GM12878 (cell line): Measurements from ENCODE around the gene FBXW8. TPM values are rescaled to one million over a fixed set of nuclear protein-coding genes. Genes with fewer than 3 reads are reported as not detected.

Experiments used
- ATAC-seq: fragments of 200-7000 bp; cut with Tn5 transposase; 3 replicates; pipeline ENCODE4 v1.9.1; 2020; ENCODE audit warnings: mild to moderate bottlenecking, moderate library complexity
- BruUV-seq: library from RNA; stranded (reverse); fragments of 400-500 nt; replicated peaks from 2 replicates; lab custom pipeline; 2021; lab: Mats Ljungman, UMichigan
- CTCF ChIA-PET: fragments of 300-600 bp; sonication (Branson Sonifier 250); formaldehyde crosslinking; extraction: SDS; loops from one replicate; lab custom pipeline; 2021; ENCODE audit warnings: inconsistent platforms; lab: Yijun Ruan, JAX
- POLR2A ChIA-PET: fragments of 350-600 bp; formaldehyde crosslinking; extraction: SDS; loops from one replicate; lab custom pipeline; 2021; ENCODE audit warnings: inconsistent platforms; lab: Charles Lee
- RAD21 ChIA-PET: fragments of 300-600 bp; sonication (Branson Sonifier 250); formaldehyde crosslinking; loops from one replicate; lab custom pipeline; 2023; ENCODE audit warnings: antibody characterized with exemption; ENCODE audit not compliant: unreplicated experiment; lab: Charles Lee
- SMC1A ChIA-PET: fragments of 300-600 bp; sonication (Branson Sonifier 250); formaldehyde crosslinking; loops from one replicate; lab custom pipeline; 2023; ENCODE audit not compliant: unreplicated experiment, uncharacterized antibody; lab: Charles Lee
- DNase-seq: peaks from one replicate; pipeline ENCODE4 v3.0.0-alpha.2; 2011; ENCODE audit warnings: low read depth, low spot score
- FAIRE-seq: peaks from 3 replicates; lab custom pipeline; 2011; peaks lifted over from hg19 to GRCh38; lab: Jason Lieb, UNC
- H2AFZ ChIP-seq: 2 replicates; pipeline ENCODE4 v1.6.0; 2011; ENCODE audit warnings: low read depth, low read length, control low read depth; ENCODE audit not compliant: control insufficient read depth
- H3K27ac ChIP-seq: 2 replicates; pipeline ENCODE4 v1.5.1; 2011; ENCODE audit warnings: control low read depth; ENCODE audit not compliant: control insufficient read depth, insufficient read depth
- H3K27me3 ChIP-seq, 2 experiments: replicated peaks in 1 of 2; 2 replicates each; pipeline versions ENCODE4 v1.6.0 to v1.6.1; 2011; ENCODE audit warnings: low read length in 1 of 2; ENCODE audit not compliant: control insufficient read depth in 2 of 2, insufficient read depth in 2 of 2
- H3K36me3 ChIP-seq, 2 experiments: 2 replicates each; pipeline ENCODE4 v1.5.1; 2011; ENCODE audit warnings: low read length in 1 of 2; ENCODE audit not compliant: control insufficient read depth in 2 of 2, insufficient read depth in 2 of 2
- H3K4me1 ChIP-seq: 2 replicates; pipeline ENCODE4 v1.6.1; 2011; ENCODE audit warnings: mild to moderate bottlenecking, low read length, moderate library complexity, mixed read lengths; ENCODE audit not compliant: control insufficient read depth, insufficient read depth
- H3K4me2 ChIP-seq: 2 replicates; pipeline ENCODE4 v1.6.0; 2011; ENCODE audit warnings: control low read depth; ENCODE audit not compliant: control insufficient read depth, insufficient read depth
- H3K4me3 ChIP-seq: fragments of 200-600 bp; sonication (generic); 2 replicates; pipeline ENCODE4 v1.5.1; 2016
- H3K79me2 ChIP-seq: 2 replicates; pipeline ENCODE4 v1.6.0; 2011; ENCODE audit warnings: low read length; ENCODE audit not compliant: control insufficient read depth, insufficient read depth
- H3K9ac ChIP-seq: 2 replicates; pipeline ENCODE4 v1.8.0; 2011; ENCODE audit warnings: low read length, control low read depth, mixed read lengths; ENCODE audit not compliant: control insufficient read depth, insufficient read depth
- H3K9me3 ChIP-seq: replicated peaks from 3 replicates; pipeline ENCODE4 v1.5.1; 2011; ENCODE audit warnings: mild to moderate bottlenecking, low read length; ENCODE audit not compliant: control insufficient read depth, insufficient read depth
- H4K20me1 ChIP-seq: 2 replicates; pipeline ENCODE4 v1.6.0; 2011; ENCODE audit not compliant: control insufficient read depth, insufficient read depth
- BACH1 ChIP-seq: fragments of 450-650 bp; IDR thresholded peaks from 2 replicates; pipeline ENCODE4 v1.6.1; 2017; ENCODE audit warnings: mild to moderate bottlenecking, borderline replicate concordance
- CREB1 ChIP-seq: IDR thresholded peaks from 2 replicates; pipeline ENCODE4 v1.6.1; 2012; ENCODE audit warnings: low read depth, mild to moderate bottlenecking, inconsistent platforms
- CTCF ChIP-seq, 3 experiments: IDR thresholded peaks in 2 of 3; conservative IDR thresholded peaks in 1 of 3; 2 replicates each; pipeline ENCODE4 v1.5.1; 2011; ENCODE audit warnings: low read depth in 3 of 3, low read length in 3 of 3, mild to moderate bottlenecking in 3 of 3, control low read depth in 2 of 3, moderate library complexity in 2 of 3, inconsistent platforms in 1 of 3, mixed read lengths in 1 of 3; ENCODE audit not compliant: control insufficient read depth in 2 of 3, insufficient read depth in 1 of 3; ENCODE audit errors: extremely low read depth in 1 of 3
- E2F8 ChIP-seq: fragments of 450-650 bp; IDR thresholded peaks from 2 replicates; pipeline ENCODE4 v1.6.1; 2018; ENCODE audit warnings: mild to moderate bottlenecking, low read depth, moderate library complexity; ENCODE audit not compliant: partially characterized antibody
- EGR1 ChIP-seq, 2 experiments: IDR thresholded peaks; 1 replicate in 1 of 2; 2 replicates in 1 of 2; pipeline ENCODE4 v1.6.1; 2011 to 2012; ENCODE audit warnings: low read depth in 2 of 2, low read length in 2 of 2, borderline replicate concordance in 1 of 2, mild to moderate bottlenecking in 1 of 2, moderate library complexity in 1 of 2
- EP300 ChIP-seq, 2 experiments: fragments of 150-350 bp in 1 of 2; IDR thresholded peaks; 2 replicates each; pipeline ENCODE4 v1.6.1; 2011 to 2012; ENCODE audit warnings: low read depth in 2 of 2, low read length in 2 of 2, borderline replicate concordance in 1 of 2, improper control_type of control experiment in 1 of 2, inconsistent platforms in 1 of 2; ENCODE audit not compliant: control insufficient read depth in 1 of 2
- FOS ChIP-seq: IDR thresholded peaks from 3 replicates; pipeline ENCODE4 v1.6.1; 2011; ENCODE audit warnings: borderline replicate concordance; ENCODE audit not compliant: insufficient read length; ENCODE audit errors: extremely low read depth
- FOXM1 ChIP-seq: IDR thresholded peaks from 2 replicates; pipeline ENCODE4 v1.6.1; 2012; ENCODE audit warnings: low read depth, mild to moderate bottlenecking, inconsistent platforms, low read length, moderate library complexity
- IKZF1 ChIP-seq: fragments of 450-650 bp; conservative IDR thresholded peaks from 2 replicates; pipeline ENCODE4 v1.6.1; 2017; ENCODE audit warnings: antibody characterized with exemption, mild to moderate bottlenecking
- IKZF2 ChIP-seq, 2 experiments: fragments of 450-650 bp; IDR thresholded peaks; 2 replicates each; pipeline ENCODE4 v1.6.1; 2017; ENCODE audit warnings: mild to moderate bottlenecking in 2 of 2, moderate library complexity in 2 of 2
- KAT2A ChIP-seq: conservative IDR thresholded peaks from 2 replicates; pipeline ENCODE4 v1.6.1; 2011; ENCODE audit warnings: low read depth, low read length; ENCODE audit not compliant: control insufficient read depth
- PBX3 ChIP-seq: IDR thresholded peaks from 2 replicates; pipeline ENCODE4 v1.6.1; 2011; ENCODE audit warnings: mild to moderate bottlenecking, low read depth, low read length, moderate library complexity; ENCODE audit not compliant: insufficient replicate concordance
- POLR2A ChIP-seq: IDR thresholded peaks from 2 replicates; pipeline ENCODE4 v1.6.1; 2011; ENCODE audit warnings: low read depth, mild to moderate bottlenecking, low read length
- RB1 ChIP-seq: fragments of 450-650 bp; formaldehyde crosslinking; IDR thresholded peaks from 2 replicates; pipeline ENCODE4 v1.6.1; 2017; ENCODE audit warnings: mild to moderate bottlenecking, borderline replicate concordance
- SMARCA5 ChIP-seq: fragments of 450-650 bp; IDR thresholded peaks from 2 replicates; pipeline ENCODE4 v1.6.1; 2017; ENCODE audit warnings: mild to moderate bottlenecking
- ZZZ3 ChIP-seq: IDR thresholded peaks from 2 replicates; pipeline ENCODE4 v1.6.1; 2011; ENCODE audit warnings: low read depth; ENCODE audit not compliant: control insufficient read depth, insufficient read length
- WGBS: methylation state at CpG from one replicate; pipeline ENCODE4 v1.1.6; 2016; ENCODE audit warnings: low lambda C conversion rate; ENCODE audit not compliant: insufficient replicate concordance, insufficient coverage; ENCODE audit errors: missing lambda C conversion rate; 5-methylcytosine and 5-hydroxymethylcytosine counted together
- in situ Hi-C: fragments of 300-500 bp; cut with MboI; formaldehyde crosslinking; loops from 9 replicates; pipeline ENCODE4 v1.14.3; 2018; ENCODE audit warnings: mixed read lengths
- intact Hi-C: fragments of 100-400 bp; cut with micrococcal nuclease; formaldehyde crosslinking; loops from one replicate; pipeline ENCODE4 v1.14.2; 2022; ENCODE audit not compliant: unreplicated experiment
- polyA plus RNA-seq, 11 experiments: library from polyadenylated mRNA; depleted of rRNA in 4 of 11; unstranded in 6 of 11; stranded (reverse) in 5 of 11; fragments of >200 nt; fragmentation: Nextera tagmentation in 4 of 11; fragmentation: Illumina TruSeq in 1 of 11; extraction: Ambion mirVana in 4 of 11; extraction: Trizol in 1 of 11; gene quantifications; 1 replicate in 1 of 11; 2 replicates in 10 of 11; pipeline versions ENCODE4 v1.2.1 to v1.2.3, GENCODE V29; 2011 to 2016; ENCODE audit warnings: inconsistent platforms in 2 of 11, missing spikeins in 2 of 11, low read depth in 1 of 11
- total RNA-seq, 4 experiments: library from RNA; depleted of rRNA in 3 of 4; stranded (reverse); fragments of >200 nt in 3 of 4; fragmentation: Illumina TruSeq in 1 of 4; extraction: Trizol in 1 of 4; gene quantifications; 2 replicates each; pipeline versions ENCODE4 v1.2.1 to v1.2.3, GENCODE V29; 2013 to 2021

Gene FBXW8
- total and polyA plus RNA-seq, 10 of the 15 experiments (the other 5 are each of a cell fraction or from before 2014, with no cell fraction given) = 0.49 to 7.5 (median 4.4) TPM

GRCh38 chr12:116901612-116902011 lies 9.1 kb upstream of the FBXW8 start:
- H3K4me2 ChIP-seq = no peak overlapping the region
- ChIA-PET POLR2A (interaction anchor here (0.6 kb wide), 1 partner anchor 675 kb away, joined by 4 read pairs; no protein-coding TSS in a partner anchor), RAD21 (no interaction called here), CTCF (interaction anchor here (0.6 kb wide), 1 partner anchor 295 kb away, joined by 3 read pairs; no protein-coding TSS in a partner anchor), SMC1A (no interaction called here)
- H3K79me2 ChIP-seq = no peaks in the 10 kb centered on the region
- in situ Hi-C loops = no loop called here
- H3K27me3 ChIP-seq = no peaks in the 10 kb centered on the region
- H3K27ac ChIP-seq = no peak overlapping the region
- no peak overlapping the region for H2AFZ ChIP-seq
- H3K4me3 ChIP-seq = no peak overlapping the region
- FAIRE-seq = no peak
- BruUV-seq = no TSS peak
- no peak for ATAC-seq
- no peak overlapping the region for H3K9ac ChIP-seq
- H3K36me3 ChIP-seq = no peaks in the 10 kb centered on the region
- no peaks in the 10 kb centered on the region for H3K4me1 ChIP-seq
- whole genome bisulfite sequencing = 0% methylated on average over 2 of the region's 2 CpGs
- no peaks in the 10 kb centered on the region for H3K9me3 ChIP-seq
- H4K20me1 ChIP-seq = no peaks in the 10 kb centered on the region
- intact Hi-C loops = no loop called here
- DNase-seq = no peak
- TF ChIP-seq POLR2A = no peak
- TF ChIP-seq EGR1 (IDR thresholded peaks at IDR 0.05; ENCODE audit: borderline replicate concordance in 1 of 2, low read depth in 2 of 2, low read length in 2 of 2) = no peak
- TF ChIP-seq RB1 = no peak
- no peak for TF ChIP-seq CTCF (IDR thresholded peaks at IDR 0.05 in 2 of 3, conservative IDR thresholded peaks at IDR 0.05 in 1 of 3; ENCODE audit: control insufficient read depth in 2 of 3, extremely low read depth in 1 of 3, insufficient read depth in 1 of 3, low read depth in 3 of 3, low read length in 3 of 3)
- no peak for TF ChIP-seq IKZF1
- no peak for TF ChIP-seq CREB1
- TF ChIP-seq KAT2A = no peak
- TF ChIP-seq SMARCA5 = no peak
- TF ChIP-seq E2F8 = no peak
- TF ChIP-seq FOXM1 = no peak
- no peak for TF ChIP-seq EP300 (IDR thresholded peaks at IDR 0.05; ENCODE audit: borderline replicate concordance in 1 of 2, control insufficient read depth in 1 of 2, low read depth in 2 of 2, low read length in 2 of 2)
- no peak for TF ChIP-seq IKZF2 (IDR thresholded peaks at IDR 0.05)
- TF ChIP-seq ZZZ3 = no peak
- no peak for TF ChIP-seq BACH1
- TF ChIP-seq FOS = no peak
- no peak for TF ChIP-seq PBX3
